GM12801 (cell line): ENCODE results near the gene PC.

ENCODE experiments used
- TF ChIP-seq, protein P1 (sequence below): IDR thresholded peaks from one replicate; pipeline ENCODE4 v1.5.1; 2011; ENCODE audit warnings: control low read depth; ENCODE audit not compliant: insufficient read length; ENCODE audit errors: extremely low read depth

PC gene

DNA sequence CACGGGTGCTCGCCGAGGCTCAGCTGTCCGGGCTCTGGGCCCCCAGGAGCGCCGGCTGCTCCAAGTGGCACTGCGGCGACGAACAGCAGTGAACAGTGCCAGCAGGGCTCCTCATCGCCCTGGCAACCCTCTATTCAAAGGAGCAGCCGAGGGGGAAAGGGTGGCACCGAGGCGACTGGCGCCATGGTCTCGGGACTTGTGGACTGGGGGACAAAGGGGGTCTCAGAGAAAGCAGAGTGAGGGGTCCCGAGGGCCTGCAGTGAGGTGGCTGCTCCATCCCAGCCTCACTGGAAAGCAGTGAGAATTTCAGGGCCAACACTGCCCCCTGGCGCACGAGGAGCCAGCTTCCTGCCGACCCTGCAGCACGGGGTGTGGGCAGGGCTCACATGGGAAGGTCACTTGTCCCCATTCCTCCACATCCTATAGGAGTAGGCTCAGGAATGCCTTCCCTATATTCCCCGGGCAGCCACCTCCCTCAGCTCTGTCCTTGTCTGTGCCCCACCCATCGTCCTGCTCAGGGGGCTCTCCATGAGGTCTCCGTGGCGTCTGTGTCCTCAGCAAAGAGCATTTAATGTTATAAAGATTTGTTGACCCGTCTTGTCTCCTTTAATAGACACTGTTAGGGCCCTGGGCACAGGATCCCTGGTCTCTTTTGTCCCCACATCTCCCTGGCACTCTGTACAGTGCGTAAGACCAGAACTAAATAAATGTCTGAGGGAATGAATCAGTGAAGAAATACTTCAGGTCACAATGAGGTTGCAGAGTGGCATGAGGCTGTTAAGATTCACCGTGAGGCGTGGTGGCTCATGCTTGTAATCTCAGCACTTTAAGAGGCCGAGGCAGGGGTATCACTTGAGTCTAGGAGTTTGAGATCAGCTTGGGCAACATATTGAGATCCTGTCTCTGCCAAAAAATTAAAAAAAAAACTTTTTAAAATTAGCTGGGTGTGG, 74.9 kb downstream of the PC start:
- TF ChIP-seq, protein P1, sequence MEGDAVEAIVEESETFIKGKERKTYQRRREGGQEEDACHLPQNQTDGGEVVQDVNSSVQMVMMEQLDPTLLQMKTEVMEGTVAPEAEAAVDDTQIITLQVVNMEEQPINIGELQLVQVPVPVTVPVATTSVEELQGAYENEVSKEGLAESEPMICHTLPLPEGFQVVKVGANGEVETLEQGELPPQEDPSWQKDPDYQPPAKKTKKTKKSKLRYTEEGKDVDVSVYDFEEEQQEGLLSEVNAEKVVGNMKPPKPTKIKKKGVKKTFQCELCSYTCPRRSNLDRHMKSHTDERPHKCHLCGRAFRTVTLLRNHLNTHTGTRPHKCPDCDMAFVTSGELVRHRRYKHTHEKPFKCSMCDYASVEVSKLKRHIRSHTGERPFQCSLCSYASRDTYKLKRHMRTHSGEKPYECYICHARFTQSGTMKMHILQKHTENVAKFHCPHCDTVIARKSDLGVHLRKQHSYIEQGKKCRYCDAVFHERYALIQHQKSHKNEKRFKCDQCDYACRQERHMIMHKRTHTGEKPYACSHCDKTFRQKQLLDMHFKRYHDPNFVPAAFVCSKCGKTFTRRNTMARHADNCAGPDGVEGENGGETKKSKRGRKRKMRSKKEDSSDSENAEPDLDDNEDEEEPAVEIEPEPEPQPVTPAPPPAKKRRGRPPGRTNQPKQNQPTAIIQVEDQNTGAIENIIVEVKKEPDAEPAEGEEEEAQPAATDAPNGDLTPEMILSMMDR = no peak

DNA sequence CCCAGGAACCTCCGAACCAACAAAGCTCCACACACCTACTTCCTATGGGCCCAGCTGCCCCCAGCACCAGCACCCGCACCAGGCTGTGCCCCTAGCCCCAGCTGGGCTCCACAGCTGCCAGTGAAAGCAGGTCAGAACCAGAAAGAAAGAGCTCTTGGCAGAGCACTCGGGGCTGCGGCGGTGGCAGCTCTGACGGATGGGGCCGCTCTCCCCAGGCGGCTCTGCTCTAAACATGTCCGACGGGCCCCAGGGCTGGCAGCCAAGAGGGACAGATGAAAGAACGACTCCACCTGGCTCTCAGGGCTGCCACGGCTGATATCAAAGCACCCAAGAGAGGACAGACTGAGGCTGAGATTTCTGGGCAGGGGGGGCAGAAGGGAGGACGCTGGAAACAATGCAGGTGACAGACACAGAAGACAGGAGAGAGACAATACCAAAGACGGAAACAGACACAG, 75.6 kb downstream of the PC start:
- TF ChIP-seq, protein P1 = no peak

DNA sequence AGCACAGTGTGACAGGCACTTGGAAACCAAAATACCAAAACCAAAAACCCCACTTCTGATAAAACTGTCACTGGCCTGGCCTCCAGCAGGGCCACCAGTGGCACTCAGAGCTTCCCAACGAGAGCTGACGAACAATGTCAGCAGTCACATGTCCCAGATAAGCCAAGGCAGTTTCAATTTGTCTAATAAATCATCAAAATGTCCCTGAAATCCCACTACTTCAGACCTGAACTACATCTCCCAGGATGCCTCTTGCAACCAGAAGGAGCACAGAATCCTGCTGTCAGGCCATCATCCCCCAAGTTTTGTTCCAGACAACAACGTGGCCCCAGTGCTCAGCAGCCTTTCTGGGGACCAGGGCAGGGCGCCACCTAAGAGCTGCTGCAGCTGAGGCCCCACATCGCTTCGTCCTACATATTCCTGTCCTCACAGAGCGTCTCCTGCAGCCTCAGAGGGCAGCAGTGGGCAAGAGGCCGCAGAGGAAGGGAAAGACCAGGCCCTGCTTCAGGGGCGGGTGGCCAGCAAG, 76.2 kb downstream of the PC start:
- TF ChIP-seq, protein P1 = no peak

DNA sequence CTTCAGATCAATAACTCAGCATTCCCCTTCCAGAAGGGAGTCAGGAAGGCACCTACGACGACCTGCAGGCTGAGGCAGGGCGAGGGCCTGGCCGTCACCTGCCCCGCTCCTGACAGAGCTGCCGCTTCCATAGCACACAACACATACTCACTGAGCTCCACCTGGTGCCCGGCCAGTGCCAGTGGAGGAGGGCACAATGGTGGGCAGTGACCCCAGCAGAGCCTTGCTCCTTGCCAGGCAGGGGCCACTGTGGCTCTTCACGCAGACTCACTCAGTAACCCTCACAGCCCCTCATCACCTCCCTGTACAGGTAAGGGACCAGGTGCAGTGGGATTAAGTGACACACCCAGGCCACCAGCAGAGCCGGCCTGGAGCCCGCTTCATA, 76.7 kb downstream of the PC start:
- TF ChIP-seq, protein P1 = no peak

DNA sequence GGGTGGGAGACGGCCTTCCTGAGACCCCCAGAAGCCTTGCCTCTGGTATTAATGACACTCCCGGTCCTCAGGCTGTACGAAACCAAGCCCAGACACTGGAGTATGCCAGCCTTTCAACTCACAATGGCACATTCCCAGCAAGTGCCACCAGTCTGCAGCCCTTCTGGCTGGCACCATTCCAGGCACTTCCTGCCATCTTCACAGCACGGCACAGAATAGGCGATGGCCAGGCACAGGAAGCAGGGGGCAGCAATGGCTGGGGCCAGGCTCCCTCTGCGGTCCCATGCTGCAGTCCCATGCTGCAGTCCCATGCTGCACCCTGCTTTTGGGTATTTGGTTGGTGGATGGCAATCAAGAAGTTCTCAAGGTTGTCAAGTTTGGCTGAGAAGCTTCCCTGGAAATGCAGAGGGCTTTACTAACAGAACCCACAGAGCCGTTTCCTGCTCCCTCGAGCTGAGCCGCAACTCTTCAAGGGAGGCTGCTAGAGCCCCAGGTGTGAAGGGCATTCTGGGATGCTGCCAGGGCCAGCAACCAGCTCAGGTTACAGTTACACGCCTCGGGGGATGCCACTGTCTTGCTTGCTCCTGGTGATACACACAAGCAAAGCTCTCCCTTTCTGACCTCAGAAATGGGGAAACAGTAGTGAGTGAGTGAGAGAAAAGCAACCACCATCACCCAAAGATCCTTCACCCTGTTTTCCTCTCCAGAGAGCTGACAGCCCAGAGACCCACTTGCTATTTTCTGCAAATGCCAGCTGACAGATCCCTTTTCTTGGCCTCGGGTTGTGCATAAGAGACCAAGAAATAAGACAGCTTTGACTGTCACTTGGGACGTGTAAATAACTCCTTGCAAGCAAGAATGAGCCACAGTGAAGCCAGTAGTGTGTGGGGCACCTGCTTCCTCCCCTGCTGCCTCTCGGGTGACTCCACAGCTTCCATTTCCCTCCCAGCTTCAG, 77.4 kb downstream of the PC start:
- TF ChIP-seq, protein P1 = no peak

DNA sequence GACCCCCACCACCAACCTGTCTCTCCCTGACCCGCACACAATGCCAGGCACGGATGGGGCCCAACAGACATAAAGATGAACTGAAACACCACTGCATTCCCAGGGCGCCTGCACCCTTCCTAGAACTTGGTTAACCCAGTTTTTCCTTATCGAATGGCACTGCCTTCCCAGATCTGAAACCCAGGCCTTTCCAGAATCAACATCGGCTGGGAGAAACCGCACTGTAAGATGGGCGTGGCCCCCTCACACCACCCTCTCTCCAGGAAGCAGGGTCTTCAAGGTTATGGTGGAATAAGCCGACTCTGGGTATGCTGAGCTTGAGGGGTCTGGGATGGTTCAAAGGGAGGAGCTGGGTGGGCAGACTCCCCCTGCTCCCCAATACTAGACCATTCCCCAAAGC, 78.2 kb downstream of the PC start:
- TF ChIP-seq, protein P1 = no peak

DNA sequence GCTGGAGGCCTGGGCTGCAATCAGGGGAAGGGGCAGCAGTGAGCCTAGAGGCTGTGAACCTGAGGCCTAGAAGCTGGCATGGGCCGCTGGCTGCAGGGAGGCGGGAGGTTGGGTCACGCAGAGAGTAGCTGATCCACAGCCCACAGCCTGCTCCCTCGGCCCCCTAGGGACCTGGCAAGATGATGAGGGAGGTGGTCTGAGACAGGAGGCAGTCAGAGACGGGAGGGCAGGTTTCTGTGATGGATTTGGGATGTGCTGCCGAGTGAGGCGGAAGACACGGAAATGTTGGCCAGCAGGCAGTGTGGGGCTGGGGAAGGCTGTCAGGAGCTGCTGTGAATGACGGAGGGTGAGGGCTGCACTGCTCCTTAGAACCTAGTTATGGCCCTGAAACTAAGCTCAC, 78.6 kb downstream of the PC start:
- TF ChIP-seq, protein P1 = no peak
